T-helper 2 cell (primary cell): ENCODE data around the gene CIDEC.
A peak's percentile ranks its signal among the peaks of the same experiment; 100 is the strongest.

Experiments
- DNase-seq, 5 experiments: peaks; one replicate each; pipeline versions ENCODE4 v3.0.0 to v3.0.0-alpha.2; 2012 to 2022
- total RNA-seq, 2 donors: gene quantifications; one replicate each; lab custom pipeline; 2026; lab: John Stamatoyannopoulos, UW

CIDEC gene
- 0 to 0.07 reads per million in 2 donors for total RNA-seq

- DNase-seq: no peak
Observed at GRCh38 chr3:9879830-9880549, at the start of gene CIDEC. Gene CIDEC (minus strand): TSS chr3:9880253. CDS start chr3:9878486, 1,767 bp downstream.

GRCh38 chr3:9928158-9928557, 48.1 kb upstream of the CIDEC start:
- no peak for DNase-seq

GRCh38 chr3:9918261-9919038, 38.4 kb upstream of the CIDEC start:
- no peak for DNase-seq

- no peak for DNase-seq
Observed at GRCh38 chr3:9917820-9918219, 37.8 kb upstream of the CIDEC start.

- DNase-seq: no peak
Observed at GRCh38 chr3:9916734-9917680, 37.0 kb upstream of the CIDEC start, which contains the start of gene IL17RC. Gene IL17RC (plus strand): TSS chr3:9917098. CDS start chr3:9917316, 218 bp downstream.

GRCh38 chr3:9916346-9916733, 36.3 kb upstream of the CIDEC start:
- no peak for DNase-seq

GRCh38 chr3:9915254-9916141, 35.4 kb upstream of the CIDEC start:
- peak in 2 of 5 experiments; percentile 19 to 37 for DNase-seq

GRCh38 chr3:9914559-9915253, 34.7 kb upstream of the CIDEC start:
- DNase-seq: no peak

- no peak for DNase-seq
Observed at GRCh38 chr3:9914011-9914410, 34.0 kb upstream of the CIDEC start.

- DNase-seq: no peak
Observed at GRCh38 chr3:9913601-9914000, 33.5 kb upstream of the CIDEC start.

- DNase-seq: peak in 1 of 5 experiments; percentile 85
Observed at GRCh38 chr3:9912294-9912935, 32.4 kb upstream of the CIDEC start.

- DNase-seq: no peak
Observed at GRCh38 chr3:9911863-9912262, 31.8 kb upstream of the CIDEC start.

- DNase-seq: peak in 1 of 5 experiments; percentile 26
Observed at GRCh38 chr3:9909221-9910013, 29.4 kb upstream of the CIDEC start.

GRCh38 chr3:9908286-9908685, 28.2 kb upstream of the CIDEC start:
- DNase-seq: no peak

- DNase-seq: no peak
Observed at GRCh38 chr3:9906480-9906879, 26.4 kb upstream of the CIDEC start.

GRCh38 chr3:9903904-9904303, 23.9 kb upstream of the CIDEC start:
- DNase-seq: no peak

- DNase-seq: no peak
Observed at GRCh38 chr3:9903238-9903624, 23.2 kb upstream of the CIDEC start.

- peak in 1 of 5 experiments; percentile 15 for DNase-seq
Observed at GRCh38 chr3:9902372-9903237, 22.6 kb upstream of the CIDEC start, which contains the start of gene IL17RE. Gene IL17RE (plus strand): TSS chr3:9902848. CDS start chr3:9902933, 85 bp downstream.
